ENCODE measurements around the gene LTBR. TPM values are rescaled to one million over a fixed set of nuclear protein-coding genes. Genes with fewer than 3 reads are reported as not detected.

The LTBR gene
- total and polyA plus RNA-seq, 12 donors, result 34.6 to 295 (median 140) TPM

GRCh38 chr12:6367969-6368892, 15.7 kb upstream of the LTBR start:
- no peak for DNase-seq
- 62 to 73% (median 67%) methylated on average over 14 to 15 of the region's 15 CpGs for WGBS, 4 donors
- no peak for TF ChIP-seq CTCF (IDR thresholded peaks at IDR 0.05)
- no peak for TF ChIP-seq POLR2A (IDR thresholded peaks at IDR 0.05)
- Histone ChIP-seq H3K4me3 (no peak overlapping the region), H3K4me1 (replicated peaks in 1 of 2) (peaks cover 33 to 45% of the 10 kb centered on the region in 2 donors), H3K9me3 (replicated peaks in 1 of 3) (no peaks in the 10 kb centered on the region), H3K36me3 (replicated peaks in 1 of 2) (no peaks in the 10 kb centered on the region), H3K27me3 (no peaks in the 10 kb centered on the region), H3K27ac (peak overlapping the region in 2 of 5 donors; percentile 6 to 53)
- intact Hi-C loops (cut with DNase I), result no loop called here

GRCh38 chr12:6368906-6369525, 14.9 kb upstream of the LTBR start:
- H3K36me3 ChIP-seq (replicated peaks in 1 of 2), result no peaks in the 10 kb centered on the region
- H3K27me3 ChIP-seq, result no peaks in the 10 kb centered on the region
- intact Hi-C loops (cut with DNase I), result no loop called here
- no peak for DNase-seq
- peak overlapping the region in 2 of 5 donors; percentile 6 to 53 for H3K27ac ChIP-seq
- WGBS, 4 donors, result 77 to 85% (median 84%) methylated on average over 8 to 9 of the region's 9 CpGs
- no peak overlapping the region for H3K4me3 ChIP-seq
- TF ChIP-seq CTCF (IDR thresholded peaks at IDR 0.05) (no peak), POLR2A (IDR thresholded peaks at IDR 0.05) (no peak)
- no peaks in the 10 kb centered on the region for H3K9me3 ChIP-seq (replicated peaks in 1 of 3)
- H3K4me1 ChIP-seq (replicated peaks in 1 of 2), result peaks cover 33 to 43% of the 10 kb centered on the region in 2 donors

GRCh38 chr12:6369916-6370575, 13.9 kb upstream of the LTBR start:
- no peaks in the 10 kb centered on the region for H3K36me3 ChIP-seq (replicated peaks in 1 of 2)
- peak overlapping the region in 3 of 5 donors; percentile 68 to 85 (median 75) for H3K27ac ChIP-seq
- TF ChIP-seq POLR2A (IDR thresholded peaks at IDR 0.05) (no peak), CTCF (IDR thresholded peaks at IDR 0.05) (no peak)
- no peaks in the 10 kb centered on the region for H3K27me3 ChIP-seq
- no peak overlapping the region for H3K4me3 ChIP-seq
- peaks cover 37 to 46% of the 10 kb centered on the region in 2 donors for H3K4me1 ChIP-seq (replicated peaks in 1 of 2)
- 76 to 86% (median 78%) methylated on average over 9 of the region's 9 CpGs for whole genome bisulfite sequencing, 4 donors
- H3K9me3 ChIP-seq (replicated peaks in 1 of 3), result no peaks in the 10 kb centered on the region
- intact Hi-C loops (cut with DNase I), result no loop called here
- DNase-seq, result peak in 6 of 7 donors; percentile 67 to 86 (median 77)

GRCh38 chr12:6370576-6370935, 13.4 kb upstream of the LTBR start:
- H3K27me3 ChIP-seq, result no peaks in the 10 kb centered on the region
- WGBS, 4 donors, result 82 to 93% (median 90%) methylated on average over 1 to 4 of the region's 4 CpGs
- intact Hi-C loops (cut with DNase I), result no loop called here
- TF ChIP-seq POLR2A (IDR thresholded peaks at IDR 0.05) (no peak), CTCF (IDR thresholded peaks at IDR 0.05) (no peak)
- DNase-seq, result no peak
- H3K27ac ChIP-seq, result peak overlapping the region in 4 of 5 donors; percentile 46 to 85 (median 72)
- H3K4me1 ChIP-seq (replicated peaks in 1 of 2), result peaks cover 42 to 51% of the 10 kb centered on the region in 2 donors
- no peaks in the 10 kb centered on the region for H3K9me3 ChIP-seq (replicated peaks in 1 of 3)
- no peaks in the 10 kb centered on the region for H3K36me3 ChIP-seq (replicated peaks in 1 of 2)
- H3K4me3 ChIP-seq, result no peak overlapping the region

Data from adrenal gland (tissue), 12 donors.